HepG2 (cell line): ENCODE results near the gene MESD. TPM values are rescaled to one million over a fixed set of nuclear protein-coding genes. Genes with fewer than 3 reads are reported as not detected.

Experiments used
- AHDC1 ChIP-seq: sonication (generic); formaldehyde crosslinking; IDR thresholded peaks from 2 replicates; pipeline ENCODE4 v1.5.1; 2020; ENCODE audit warnings: mild to moderate bottlenecking, missing genetic modification reagents, borderline replicate concordance
- CAMTA2 ChIP-seq: sonication (generic); formaldehyde crosslinking; IDR thresholded peaks from 2 replicates; pipeline ENCODE4 v1.4.0; 2020; ENCODE audit warnings: mild to moderate bottlenecking, missing genetic modification reagents, borderline replicate concordance
- CENPT ChIP-seq: sonication (generic); formaldehyde crosslinking; IDR thresholded peaks from 2 replicates; pipeline ENCODE4 v1.8.0; 2022; ENCODE audit warnings: low read depth, mild to moderate bottlenecking, moderate library complexity, missing genetic modification reagents
- DDIT3 ChIP-seq: sonication (generic); formaldehyde crosslinking; IDR thresholded peaks from 2 replicates; pipeline ENCODE4 v1.4.0; 2020; ENCODE audit warnings: mild to moderate bottlenecking, missing genetic modification reagents
- FOXA3 ChIP-seq: IDR thresholded peaks from 2 replicates; pipeline ENCODE4 v1.6.1; 2016; ENCODE audit warnings: missing genetic modification reagents, missing compliant biosample characterization
- HMG20B ChIP-seq: conservative IDR thresholded peaks from 2 replicates; pipeline ENCODE4 v1.6.1; 2016; ENCODE audit warnings: missing genetic modification reagents, missing compliant biosample characterization
- HNF4A ChIP-seq: sonication (generic); formaldehyde crosslinking; IDR thresholded peaks from 2 replicates; pipeline ENCODE4 v1.4.0; 2020; ENCODE audit warnings: missing genetic modification reagents
- KMT2A ChIP-seq: sonication (generic); formaldehyde crosslinking; IDR thresholded peaks from 2 replicates; pipeline ENCODE4 v1.4.0; 2020; ENCODE audit warnings: missing genetic modification reagents
- MED13 ChIP-seq: sonication (generic); formaldehyde crosslinking; IDR thresholded peaks from 2 replicates; pipeline ENCODE4 v1.5.0; 2020; ENCODE audit warnings: missing genetic modification reagents
- NCOA2 ChIP-seq: sonication (generic); formaldehyde crosslinking; IDR thresholded peaks from 2 replicates; pipeline ENCODE4 v1.8.0; 2022; ENCODE audit warnings: inconsistent platforms
- NPAS2 ChIP-seq: sonication (generic); formaldehyde crosslinking; IDR thresholded peaks from 2 replicates; pipeline ENCODE4 v1.8.0; 2022; ENCODE audit warnings: mild to moderate bottlenecking, missing genetic modification reagents, borderline replicate concordance
- NR1H2 ChIP-seq: sonication (generic); formaldehyde crosslinking; IDR thresholded peaks from 2 replicates; pipeline ENCODE4 v1.8.1; 2022; ENCODE audit warnings: low read depth, missing genetic modification reagents, borderline replicate concordance
- PRDM15 ChIP-seq: sonication (generic); formaldehyde crosslinking; IDR thresholded peaks from 2 replicates; pipeline ENCODE4 v1.4.0; 2020; ENCODE audit warnings: missing genetic modification reagents
- RBM22 ChIP-seq: fragments of 200-400 bp; formaldehyde crosslinking; optimal IDR thresholded peaks from 2 replicates; pipeline ENCODE3; 2017; ENCODE audit warnings: mild to moderate bottlenecking, low read length, moderate library complexity
- SOX13 ChIP-seq, 3 experiments: fragments of 450-650 bp in 1 of 3; sonication (generic) in 1 of 3; formaldehyde crosslinking in 1 of 3; IDR thresholded peaks in 2 of 3; conservative IDR thresholded peaks in 1 of 3; 2 replicates each; pipeline versions ENCODE4 v1.5.0 to v1.6.1; 2016 to 2020; ENCODE audit warnings: antibody characterized with exemption in 1 of 3, mild to moderate bottlenecking in 1 of 3, missing compliant biosample characterization in 1 of 3, missing genetic modification reagents in 1 of 3, moderate library complexity in 1 of 3
- SOX5 ChIP-seq: IDR thresholded peaks from 2 replicates; pipeline ENCODE4 v1.6.1; 2016; ENCODE audit warnings: borderline replicate concordance
- SP2 ChIP-seq: sonication (generic); formaldehyde crosslinking; IDR thresholded peaks from 2 replicates; pipeline ENCODE4 v1.5.1; 2020; ENCODE audit warnings: mild to moderate bottlenecking, missing genetic modification reagents
- TEF ChIP-seq: sonication (generic); formaldehyde crosslinking; IDR thresholded peaks from 2 replicates; pipeline ENCODE4 v1.5.0; 2020; ENCODE audit warnings: missing genetic modification reagents
- ZBTB1 ChIP-seq: sonication (generic); formaldehyde crosslinking; IDR thresholded peaks from 2 replicates; pipeline ENCODE4 v1.4.0; 2020; ENCODE audit warnings: missing genetic modification reagents, borderline replicate concordance
- ZNF264 ChIP-seq: sonication (generic); formaldehyde crosslinking; IDR thresholded peaks from 2 replicates; pipeline ENCODE4 v1.4.0; 2020; ENCODE audit warnings: missing genetic modification reagents
- ZNF772 ChIP-seq: sonication (generic); formaldehyde crosslinking; IDR thresholded peaks from 2 replicates; pipeline ENCODE4 v1.5.0; 2020; ENCODE audit warnings: mild to moderate bottlenecking, missing genetic modification reagents
- ZNF792 ChIP-seq: IDR thresholded peaks from 2 replicates; pipeline ENCODE4 v1.6.1; 2016
- polyA plus RNA-seq, 8 experiments: library from polyadenylated mRNA; depleted of rRNA in 3 of 8; stranded (reverse) in 7 of 8; unstranded in 1 of 8; fragments of >200 nt; fragmentation: Illumina TruSeq in 4 of 8; extraction: Trizol in 4 of 8; gene quantifications; 2 replicates each; pipeline versions ENCODE4 v1.2.1 to v1.2.3, GENCODE V29; 2011 to 2016; ENCODE audit warnings: low read depth in 4 of 8, missing spikeins in 1 of 8, mixed read lengths in 1 of 8; ENCODE audit not compliant: insufficient read depth in 1 of 8
- total RNA-seq, 5 experiments: library from RNA; depleted of rRNA; stranded (reverse); fragments of >200 nt; fragmentation: Illumina TruSeq; extraction: Trizol; gene quantifications; 2 replicates each; pipeline ENCODE4 v1.2.3, GENCODE V29; 2016; ENCODE audit warnings: low read depth in 1 of 5

Gene MESD
- total and polyA plus RNA-seq, 2 of the 13 experiments (the other 11 are each of a cell fraction or from before 2014, with no cell fraction given) = 18.0 to 46.2 TPM

GRCh38 chr15:80913541-80913940 lies 76.1 kb downstream of the MESD start (continued):
- TF ChIP-seq AHDC1 (CRISPR knock-in tag) (no peak), SOX13 (IDR thresholded peaks at IDR 0.05) (no peak), SOX13 (CRISPR knock-in tag; conservative IDR thresholded peaks at IDR 0.05 in 1 of 2, IDR thresholded peaks at IDR 0.05 in 1 of 2) (peak in 1 of 2 experiments; percentile 46; a peak in 1 of 4 replicates), FOXA3 (CRISPR knock-in tag) (peak; percentile 70), PRDM15 (CRISPR knock-in tag) (no peak), SOX5 (CRISPR knock-in tag) (peak; percentile 40; the same call in 1 of the 2 replicates), TEF (CRISPR knock-in tag) (no peak), HMG20B (no peak), NCOA2 (CRISPR knock-in tag) (peak; percentile 33; the same call in 1 of the 2 replicates), ZNF772 (CRISPR knock-in tag) (no peak), NR1H2 (CRISPR knock-in tag) (no peak), KMT2A (no peak), ZBTB1 (no peak), NPAS2 (CRISPR knock-in tag) (no peak), RBM22 (no peak), MED13 (CRISPR knock-in tag) (no peak), SP2 (CRISPR knock-in tag) (no peak), DDIT3 (CRISPR knock-in tag) (no peak), HNF4A (CRISPR knock-in tag) (no peak), ZNF264 (CRISPR knock-in tag) (no peak), CENPT (CRISPR knock-in tag) (no peak), CAMTA2 (CRISPR knock-in tag) (no peak), ZNF792 (CRISPR knock-in tag) (peak; percentile 100)
